Endodermal cell (in vitro differentiated cells): ENCODE results near the gene PASK. TPM values are rescaled to one million over a fixed set of nuclear protein-coding genes. Genes with fewer than 3 reads are reported as not detected.
"Not testable (repeated sequence)": the region's sequence is repeated elsewhere in the genome, so short reads cannot be mapped to it uniquely, and the experiment has no call there.

Source experiments
- DNase-seq: peaks from one replicate; pipeline ENCODE4 v3.0.0-alpha.2; 2017
- H3K27ac ChIP-seq: 2 replicates; pipeline ENCODE4 v1.5.1; 2013; ENCODE audit warnings: mild to moderate bottlenecking, low read depth, low read length, moderate library complexity
- H3K27me3 ChIP-seq: 2 replicates; pipeline ENCODE4 v1.6.1; 2013; ENCODE audit warnings: mild to moderate bottlenecking, low read length, moderate library complexity; ENCODE audit not compliant: insufficient read depth, control insufficient read depth, poor library complexity, severe bottlenecking
- H3K36me3 ChIP-seq: 2 replicates; pipeline ENCODE4 v1.7.0; 2013; ENCODE audit warnings: mild to moderate bottlenecking, low read length, moderate library complexity; ENCODE audit not compliant: control insufficient read depth, insufficient read depth
- H3K4me1 ChIP-seq: one replicate; pipeline ENCODE4 v1.7.0; 2013; ENCODE audit warnings: low read length; ENCODE audit not compliant: control insufficient read depth, insufficient read depth
- H3K4me3 ChIP-seq: 2 replicates; pipeline ENCODE4 v1.5.1; 2013; ENCODE audit warnings: mild to moderate bottlenecking, low read length, moderate library complexity
- H3K9ac ChIP-seq: 2 replicates; pipeline ENCODE4 v1.6.1; 2013; ENCODE audit warnings: mild to moderate bottlenecking, low read length, moderate library complexity; ENCODE audit not compliant: poor library complexity, severe bottlenecking; ENCODE audit errors: extremely low read depth
- H3K9me3 ChIP-seq: 2 replicates; pipeline ENCODE4 v1.6.1; 2013; ENCODE audit warnings: mild to moderate bottlenecking, low read length, moderate library complexity; ENCODE audit not compliant: control insufficient read depth
- H3K27ac Mint-ChIP-seq: 2 replicates; pipeline ENCODE4 v1.8.0; 2020; ENCODE audit warnings: mixed read lengths
- H3K27me3 Mint-ChIP-seq: 2 replicates; pipeline ENCODE4 v1.8.0; 2021; ENCODE audit warnings: mild to moderate bottlenecking, mixed read lengths; ENCODE audit not compliant: insufficient read depth
- H3K36me3 Mint-ChIP-seq: 2 replicates; pipeline ENCODE4 v1.8.0; 2020; ENCODE audit warnings: low read depth, mixed read lengths
- H3K4me1 Mint-ChIP-seq: 2 replicates; pipeline ENCODE4 v1.8.0; 2020; ENCODE audit warnings: mixed read lengths
- H3K4me3 Mint-ChIP-seq: 2 replicates; pipeline ENCODE4 v1.8.0; 2020; ENCODE audit warnings: mild to moderate bottlenecking, moderate library complexity, mixed read lengths
- H3K9me3 Mint-ChIP-seq: 2 replicates; pipeline ENCODE4 v1.8.0; 2020; ENCODE audit warnings: mild to moderate bottlenecking, mixed read lengths
- CTCF ChIP-seq: fragments of 200-600 bp; sonication (generic); conservative IDR thresholded peaks from 2 replicates; pipeline ENCODE4 v1.5.0; 2021; ENCODE audit warnings: antibody characterized with exemption, mild to moderate bottlenecking
- WGBS, 2 experiments: methylation state at CpG; one replicate each; pipeline versions ENCODE4 v1.1.5 to v1.1.7; 2013; ENCODE audit warnings: missing lambda C conversion rate in 2 of 2, mixed read lengths in 1 of 2; ENCODE audit not compliant: insufficient coverage in 1 of 2, insufficient read length in 1 of 2; 5-methylcytosine and 5-hydroxymethylcytosine counted together
- long read RNA-seq, 4 experiments: library from polyadenylated mRNA in 2 of 4; library from RNA in 1 of 4; library from capped mRNA in 1 of 4; stranded (forward) in 3 of 4; unstranded in 1 of 4; transcript quantifications; one replicate each; pipeline ENCODE4 v2.0.0, GENCODE V29; 2020 to 2021; ENCODE audit warnings: inconsistent platforms in 1 of 4
- polyA plus RNA-seq, 2 experiments: library from polyadenylated mRNA; stranded (reverse); fragments of 50-300 nt; gene quantifications; one replicate each; pipeline ENCODE4 v1.2.3, GENCODE V29; 2013
- total RNA-seq, 2 donors: library from RNA; stranded (reverse); fragmentation: NEBNext Ultra II Directional in 1 of 2; extraction: Animal tissue kit (Norgen Biotek cat#: 25700) in 1 of 2; gene quantifications; 2 replicates in 1 of 2; 3 replicates in 1 of 2; pipeline ENCODE4 v1.2.1, GENCODE V29; 2021

PASK gene
- 10 to 100 TPM; 76.5 to 94.5 TPM for total RNA-seq
- polyA plus RNA-seq (2013, experiment 1 of 2): 24.8 TPM
- 21.1 TPM for polyA plus RNA-seq (2013, experiment 2 of 2)
- long read RNA-seq, experiment 1, full-length matches to known transcripts: 4 of 19 reads
- long read RNA-seq, experiment 1, partial matches to known transcripts: 11 of 19 reads
- long read RNA-seq, experiment 1, other reads (novel, unspliced or antisense): 4 of 19 reads
- long read RNA-seq, experiment 2, full-length matches to known transcripts: 33 of 73 reads
- long read RNA-seq, experiment 2, partial matches to known transcripts: 19 of 73 reads
- long read RNA-seq, experiment 2, other reads (novel, unspliced or antisense): 21 of 73 reads
- long read RNA-seq, experiment 3, full-length matches to known transcripts: 149 of 234 reads
- long read RNA-seq, experiment 3, partial matches to known transcripts: 38 of 234 reads
- long read RNA-seq, experiment 3, other reads (novel, unspliced or antisense): 47 of 234 reads
- long read RNA-seq, experiment 4, partial matches to known transcripts: 3 of 3 reads
- long read RNA-seq, experiment 4, other reads (novel, unspliced or antisense): 0 of 3 reads

GRCh38 chr2:241148891-241149674, at the start of gene PASK:
PASK (minus strand) TSS chr2:241149472; CDS start chr2:241143032, 6,440 bp downstream.
- Histone ChIP-seq H3K9ac (peak within 1 kb of the TSS; percentile 69), H3K4me3 (peak within 1 kb of the TSS; percentile 92), H3K36me3 (no peaks in the 10 kb centered on the region), H3K9me3 (no peaks in the 10 kb centered on the region), H3K27me3 (peaks cover 5% of the 10 kb centered on the region), H3K27ac (no peak within 1 kb of the TSS), H3K4me1 (no peaks in the 10 kb centered on the region)
- Mint-ChIP-seq H3K4me1 (peaks cover 18% of the 10 kb centered on the region), H3K9me3 (no peaks in the 10 kb centered on the region), H3K4me3 (peak within 1 kb of the TSS; percentile 89), H3K36me3 (peaks cover 12% of the 10 kb centered on the region), H3K27ac (peak within 1 kb of the TSS; percentile 94), H3K27me3 (peaks cover 2% of the 10 kb centered on the region)
- peak; percentile 99 for DNase-seq
- WGBS, 2 experiments: 0 to 1% methylated on average over 26 to 88 of the region's 88 CpGs
- no peak for TF ChIP-seq CTCF

- no peak for TF ChIP-seq CTCF
- H3K27ac ChIP-seq: no peak overlapping the region
- no peaks in the 10 kb centered on the region for H3K9me3 Mint-ChIP-seq
- H3K9me3 ChIP-seq: no peaks in the 10 kb centered on the region
- H3K4me3 ChIP-seq: no peak overlapping the region
- no peak overlapping the region for H3K4me3 Mint-ChIP-seq
- no peaks in the 10 kb centered on the region for H3K4me1 ChIP-seq
- H3K4me1 Mint-ChIP-seq: no peaks in the 10 kb centered on the region
- H3K9ac ChIP-seq: no peak overlapping the region
- peak; percentile 39 for DNase-seq
- no peaks in the 10 kb centered on the region for H3K36me3 ChIP-seq
- 87 to 97% methylated on average over 18 to 27 of the region's 27 CpGs for WGBS, 2 experiments
- H3K27me3 Mint-ChIP-seq: no peaks in the 10 kb centered on the region
- H3K27me3 ChIP-seq: no peaks in the 10 kb centered on the region
- H3K36me3 Mint-ChIP-seq: no peaks in the 10 kb centered on the region
- H3K27ac Mint-ChIP-seq: no peak overlapping the region
Observed at GRCh38 chr2:241198381-241199279, 49.4 kb upstream of the PASK start.

- no peak overlapping the region for H3K4me3 Mint-ChIP-seq
- H3K36me3 Mint-ChIP-seq: no peaks in the 10 kb centered on the region
- Histone ChIP-seq H3K9me3 (no peaks in the 10 kb centered on the region), H3K27me3 (no peaks in the 10 kb centered on the region), H3K4me3 (no peak overlapping the region), H3K27ac (no peak overlapping the region), H3K4me1 (no peaks in the 10 kb centered on the region), H3K36me3 (no peaks in the 10 kb centered on the region), H3K9ac (no peak overlapping the region)
- no peaks in the 10 kb centered on the region for H3K4me1 Mint-ChIP-seq
- no peak for DNase-seq
- H3K9me3 Mint-ChIP-seq: no peaks in the 10 kb centered on the region
- no peak overlapping the region for H3K27ac Mint-ChIP-seq
- no peaks in the 10 kb centered on the region for H3K27me3 Mint-ChIP-seq
- WGBS, 2 experiments: 93 to 94% methylated on average over 4 to 6 of the region's 6 CpGs
- TF ChIP-seq CTCF: no peak
Observed at GRCh38 chr2:241197947-241198346, 48.7 kb upstream of the PASK start.

GRCh38 chr2:241197246-241197645, 48.0 kb upstream of the PASK start:
- H3K4me1 Mint-ChIP-seq, H3K9ac ChIP-seq, H3K9me3 Mint-ChIP-seq, H3K36me3 Mint-ChIP-seq, H3K4me3 Mint-ChIP-seq, H3K4me1 ChIP-seq, H3K9me3 ChIP-seq, H3K27ac ChIP-seq, H3K27me3 Mint-ChIP-seq, H3K27ac Mint-ChIP-seq, H3K36me3 ChIP-seq, H3K27me3 ChIP-seq, H3K4me3 ChIP-seq: not testable (repeated sequence)
- WGBS, 2 experiments: 86 to 96% methylated on average over 11 to 14 of the region's 14 CpGs
- DNase-seq: peak; percentile 13
